ENCODE measurements around the gene ATP6AP1.

GRCh38 chrX:154419688-154420401, 8.6 kb upstream of the ATP6AP1 start:
- TF ChIP-seq CTCF (IDR thresholded peaks at IDR 0.05; ENCODE audit: insufficient read depth, low read length, poor library complexity, severe bottlenecking) (no peak), EZH2phosphoT487 (conservative IDR thresholded peaks at IDR 0.05; ENCODE audit: low read length) (no peak)
